Right hindlimb (tissue), 1 donor: Measurements from ENCODE around the gene FTL.
A peak's percentile ranks its signal among the peaks of the same experiment; 100 is the strongest.
"Not testable (repeated sequence)": the region's sequence is repeated elsewhere in the genome, so short reads cannot be mapped to it uniquely, and the experiment has no call there.

Experiments used
- DNase-seq: peaks from one replicate; pipeline ENCODE4 v3.0.0-alpha.2; 2018

Gene FTL

GRCh38 chr19:48965040-48965805 lies at the start of gene FTL:
Gene FTL (plus strand): TSS chr19:48965309. CDS start chr19:48965508, 199 bp downstream.
- DNase-seq = peak; percentile 98

GRCh38 chr19:48915757-48916156 lies 49.4 kb upstream of the FTL start:
- DNase-seq = no peak

GRCh38 chr19:48918071-48918470 lies 47.0 kb upstream of the FTL start:
- DNase-seq = no peak

GRCh38 chr19:48918801-48919247 lies 46.3 kb upstream of the FTL start:
- no peak for DNase-seq

GRCh38 chr19:48919271-48919670 lies 45.8 kb upstream of the FTL start:
- not testable (repeated sequence) for DNase-seq

GRCh38 chr19:48920949-48921348 lies 44.2 kb upstream of the FTL start:
- no peak for DNase-seq

GRCh38 chr19:48921721-48922500 lies 43.2 kb upstream of the FTL start:
- no peak for DNase-seq

GRCh38 chr19:48922548-48923490 lies 42.3 kb upstream of the FTL start:
- no peak for DNase-seq

GRCh38 chr19:48925240-48925843 lies 39.8 kb upstream of the FTL start:
- DNase-seq = no peak

GRCh38 chr19:48925890-48926289 lies 39.2 kb upstream of the FTL start:
- DNase-seq = not testable (repeated sequence)

GRCh38 chr19:48926909-48927308 lies 38.2 kb upstream of the FTL start:
- no peak for DNase-seq

GRCh38 chr19:48927692-48928091 lies 37.4 kb upstream of the FTL start:
- DNase-seq = not testable (repeated sequence)

GRCh38 chr19:48928164-48929025 lies 36.7 kb upstream of the FTL start:
- DNase-seq = no peak

- peak; percentile 72 for DNase-seq
Observed at GRCh38 chr19:48933382-48933932, 31.7 kb upstream of the FTL start, which contains the start of gene DHDH. Gene DHDH (plus strand): TSS chr19:48933699. CDS start chr19:48933722, 23 bp downstream.

GRCh38 chr19:48934837-48935236 lies 30.3 kb upstream of the FTL start:
- no peak for DNase-seq

- DNase-seq = no peak
Observed at GRCh38 chr19:48935864-48936263, 29.2 kb upstream of the FTL start.

GRCh38 chr19:48938256-48938655 lies 26.9 kb upstream of the FTL start:
- DNase-seq = no peak

- no peak for DNase-seq
Observed at GRCh38 chr19:48940902-48941301, 24.2 kb upstream of the FTL start.

GRCh38 chr19:48943081-48943480 lies 22.0 kb upstream of the FTL start:
- no peak for DNase-seq

GRCh38 chr19:48945415-48945814 lies 19.7 kb upstream of the FTL start:
- no peak for DNase-seq

GRCh38 chr19:48945817-48946216 lies 19.3 kb upstream of the FTL start:
- no peak for DNase-seq
